Left colon (tissue), 2 donors: ENCODE data around the gene TRIM46. TPM values are rescaled to one million over a fixed set of nuclear protein-coding genes. Genes with fewer than 3 reads are reported as not detected.
A peak's percentile ranks its signal among the peaks of the same experiment; 100 is the strongest.

Source experiments
- ATAC-seq: fragments of 200-7000 bp; cut with Tn5 transposase; one replicate; pipeline ENCODE4 v1.9.1; 2020; ENCODE audit warnings: mild to moderate bottlenecking, moderate library complexity
- DNase-seq, 2 donors: peaks; one replicate each; pipeline ENCODE4 v3.0.0-alpha.2; 2020
- intact Hi-C, 2 donors: fragments of 100-400 bp; cut with DNase I in 1 of 2; cut with micrococcal nuclease in 1 of 2; formaldehyde crosslinking; loops; one replicate each; pipeline versions ENCODE4 v1.11.2 to v1.14.0; 2022; cut with DNase I, micrococcal nuclease
- total RNA-seq, 2 donors: library from RNA; stranded (reverse); fragmentation: NEBNext Ultra II Directional; extraction: Animal tissue kit (Norgen Biotek cat#: 25700); gene quantifications; one replicate each; pipeline ENCODE4 v1.2.1, GENCODE V29; 2021
- donor health status: DM: no; HTN: no; CAD: no.
- donor health status: DM: yes; HTN: yes; CAD: no.

Gene TRIM46
- total RNA-seq, 2 donors from 2014 or later = 0.28 to 0.52 TPM

DNA sequence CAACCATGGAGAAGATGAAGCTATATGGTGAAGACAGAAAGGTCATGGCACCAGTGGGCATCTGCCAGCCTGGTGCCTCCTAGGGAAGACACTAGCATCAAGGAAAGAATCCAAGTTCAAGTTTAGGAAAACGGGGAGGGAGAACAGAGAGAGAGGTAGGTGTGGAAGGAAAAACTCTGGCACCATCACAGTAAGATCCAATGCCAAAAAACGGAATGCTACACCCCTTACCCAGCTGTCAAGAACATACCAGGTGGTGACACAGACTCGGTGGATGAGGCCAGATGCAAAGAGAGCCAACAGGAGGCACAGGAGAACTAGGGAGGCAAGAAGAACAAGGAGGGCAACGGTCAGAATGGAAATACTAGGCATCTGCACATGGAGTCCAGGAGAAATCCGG lies 4.1 kb upstream of the TRIM46 start:
- ATAC-seq = no peak
- intact Hi-C loops = loop anchor here in 1 of 2 donors (2.0 kb wide), 1 partner anchor 79 kb away; no protein-coding TSS in a partner anchor
- DNase-seq = no peak

DNA sequence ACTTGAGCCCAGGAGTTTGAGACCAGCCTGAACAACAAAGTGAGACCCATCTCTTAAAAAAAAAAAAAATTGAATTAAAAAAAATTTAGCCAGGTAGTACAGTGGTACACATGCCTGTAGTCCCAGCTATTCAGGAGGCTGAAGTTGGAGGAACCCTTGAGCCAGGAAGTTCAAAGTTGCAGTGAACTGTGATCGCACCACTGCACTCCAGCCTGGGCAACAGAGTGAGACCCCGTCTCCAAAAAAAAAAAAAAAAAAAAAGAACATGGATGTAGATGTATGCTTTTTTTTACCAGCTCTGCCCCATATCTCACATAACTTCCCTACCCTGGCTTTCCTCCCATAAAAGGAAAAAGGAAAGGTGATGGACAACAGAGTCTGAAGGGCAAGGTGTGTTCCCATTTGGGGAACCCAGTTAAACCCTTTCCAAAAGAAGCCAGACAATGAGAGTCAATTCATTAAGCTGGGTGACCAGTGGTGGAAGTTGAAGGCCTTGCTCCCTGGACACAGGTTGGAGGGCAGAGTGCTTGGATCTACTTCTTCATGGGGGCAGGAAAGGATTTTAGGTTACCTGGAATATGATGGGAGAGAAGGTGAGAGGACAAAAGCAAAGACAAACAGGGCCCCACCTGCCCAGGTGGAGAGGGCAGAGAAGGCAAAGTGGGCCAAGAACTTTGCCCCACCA lies 3.4 kb upstream of the TRIM46 start:
- intact Hi-C loops = loop anchor here in 1 of 2 donors (5.0 kb wide), 1 partner anchor 78 kb away; no protein-coding TSS in a partner anchor
- DNase-seq (no peak), ATAC-seq (no peak)

DNA sequence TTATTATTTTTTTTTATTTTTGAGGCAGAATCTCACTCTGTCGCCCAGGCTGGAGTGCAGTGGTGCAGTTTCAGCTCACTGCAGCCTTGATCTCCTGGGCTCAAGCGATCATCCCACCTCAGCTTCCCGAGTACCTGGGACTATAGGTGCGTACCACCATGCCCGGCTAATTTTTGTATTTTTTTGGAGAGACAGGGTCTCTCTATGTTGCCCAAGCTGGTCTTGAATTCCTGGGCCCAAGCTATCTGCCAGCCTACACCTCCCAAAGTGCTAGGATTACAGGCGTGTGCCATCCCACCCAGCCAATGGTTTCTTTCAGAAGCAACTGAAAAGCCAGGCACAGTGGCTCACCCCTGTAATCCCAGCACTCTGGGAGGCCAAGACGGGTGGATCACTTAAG lies 2.8 kb upstream of the TRIM46 start:
- DNase-seq = no peak
- ATAC-seq = no peak
- intact Hi-C loops = loop anchor here in 1 of 2 donors (5.0 kb wide), 1 partner anchor 79 kb away; no protein-coding TSS in a partner anchor

DNA sequence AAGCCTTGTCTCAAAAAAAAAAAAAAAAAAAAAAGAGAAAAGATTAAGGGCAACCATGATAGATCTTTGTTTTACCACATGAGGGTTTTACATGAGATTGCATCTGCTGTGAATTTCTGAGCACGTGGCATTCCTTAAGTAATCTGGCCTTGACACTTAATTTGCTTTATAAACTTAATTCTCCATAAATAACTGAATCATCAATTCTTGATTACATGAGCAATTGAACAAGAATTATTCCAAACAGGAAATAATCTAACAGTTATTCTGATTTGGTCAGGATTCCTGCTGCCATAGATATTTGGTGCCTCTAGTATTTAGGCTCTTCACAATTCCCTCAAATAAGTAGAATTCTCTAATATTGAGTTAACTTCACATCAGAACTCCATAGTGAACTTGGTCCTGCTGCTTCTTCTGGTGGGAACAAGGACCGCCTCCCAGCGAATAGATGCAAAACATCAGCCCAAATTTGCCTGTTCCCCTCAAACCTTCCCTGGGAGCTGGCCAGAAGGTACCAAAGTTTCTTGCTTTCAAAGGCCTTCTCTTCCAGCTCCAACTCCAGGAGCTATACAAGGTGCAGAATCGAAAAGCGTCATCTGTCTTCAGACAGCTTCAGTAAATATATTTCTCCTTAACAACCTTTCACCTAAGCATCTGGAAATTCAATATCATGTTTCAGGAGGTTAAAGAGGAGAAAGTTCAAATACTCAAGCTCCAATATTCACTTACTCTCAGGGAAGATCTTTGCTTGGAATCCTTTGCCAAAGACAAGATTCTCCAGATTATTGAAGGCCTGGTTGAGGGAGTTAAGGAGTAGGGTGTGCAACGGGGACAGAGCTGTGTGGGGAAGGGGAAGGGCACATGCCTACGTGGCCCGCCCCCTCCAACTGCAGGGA lies 1.6 kb upstream of the TRIM46 start:
- intact Hi-C loops = loop anchor here in 1 of 2 donors (5.0 kb wide), 1 partner anchor 80 kb away; no protein-coding TSS in a partner anchor
- ATAC-seq (peak; percentile 17), DNase-seq (no peak)

DNA sequence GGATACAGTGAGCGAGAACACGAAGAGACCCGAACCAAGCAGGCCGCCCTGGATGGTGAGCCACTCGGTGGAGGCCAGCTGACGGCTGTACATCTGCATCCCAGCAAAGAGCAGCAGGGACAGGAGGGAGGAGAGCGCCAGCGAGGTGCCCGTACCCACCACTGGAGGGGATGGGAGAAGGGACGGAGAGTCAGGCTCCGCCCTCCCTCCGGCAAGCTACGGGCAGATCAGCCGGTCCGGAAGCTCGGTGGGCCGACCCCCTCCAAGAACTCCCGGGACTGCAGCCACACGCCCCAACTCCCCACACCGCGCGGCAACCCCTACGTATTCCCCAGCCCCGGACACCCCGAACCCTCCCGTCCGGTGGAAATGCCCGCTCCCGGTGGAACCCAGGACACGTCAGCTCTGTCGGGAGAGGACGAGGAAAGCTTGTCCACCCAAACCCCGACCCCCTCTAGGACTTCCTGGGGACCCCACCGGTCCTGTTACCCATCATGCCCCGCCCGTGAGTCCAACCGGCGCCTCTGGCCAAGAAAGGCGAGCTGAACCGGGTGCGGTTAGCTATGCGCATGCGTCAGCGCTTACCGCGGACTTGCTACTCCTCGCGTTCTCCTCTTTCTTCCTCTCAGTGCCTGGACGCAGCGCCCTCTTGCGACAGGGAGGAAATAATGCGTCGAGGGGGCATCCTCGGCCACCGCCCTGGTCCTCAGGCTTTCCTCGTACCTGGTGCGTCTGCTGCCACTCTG lies 744 bp upstream of the TRIM46 start, which contains the start of gene KRTCAP2:
Gene KRTCAP2 (minus strand): TSS at position 573 of the 746 bp plus-strand sequence. CDS start 80 bp downstream, at position 493.
- ATAC-seq = peak; percentile 76
- intact Hi-C loops = loop anchor here in 1 of 2 donors (5.0 kb wide), 1 partner anchor 81 kb away; no protein-coding TSS in a partner anchor

DNA sequence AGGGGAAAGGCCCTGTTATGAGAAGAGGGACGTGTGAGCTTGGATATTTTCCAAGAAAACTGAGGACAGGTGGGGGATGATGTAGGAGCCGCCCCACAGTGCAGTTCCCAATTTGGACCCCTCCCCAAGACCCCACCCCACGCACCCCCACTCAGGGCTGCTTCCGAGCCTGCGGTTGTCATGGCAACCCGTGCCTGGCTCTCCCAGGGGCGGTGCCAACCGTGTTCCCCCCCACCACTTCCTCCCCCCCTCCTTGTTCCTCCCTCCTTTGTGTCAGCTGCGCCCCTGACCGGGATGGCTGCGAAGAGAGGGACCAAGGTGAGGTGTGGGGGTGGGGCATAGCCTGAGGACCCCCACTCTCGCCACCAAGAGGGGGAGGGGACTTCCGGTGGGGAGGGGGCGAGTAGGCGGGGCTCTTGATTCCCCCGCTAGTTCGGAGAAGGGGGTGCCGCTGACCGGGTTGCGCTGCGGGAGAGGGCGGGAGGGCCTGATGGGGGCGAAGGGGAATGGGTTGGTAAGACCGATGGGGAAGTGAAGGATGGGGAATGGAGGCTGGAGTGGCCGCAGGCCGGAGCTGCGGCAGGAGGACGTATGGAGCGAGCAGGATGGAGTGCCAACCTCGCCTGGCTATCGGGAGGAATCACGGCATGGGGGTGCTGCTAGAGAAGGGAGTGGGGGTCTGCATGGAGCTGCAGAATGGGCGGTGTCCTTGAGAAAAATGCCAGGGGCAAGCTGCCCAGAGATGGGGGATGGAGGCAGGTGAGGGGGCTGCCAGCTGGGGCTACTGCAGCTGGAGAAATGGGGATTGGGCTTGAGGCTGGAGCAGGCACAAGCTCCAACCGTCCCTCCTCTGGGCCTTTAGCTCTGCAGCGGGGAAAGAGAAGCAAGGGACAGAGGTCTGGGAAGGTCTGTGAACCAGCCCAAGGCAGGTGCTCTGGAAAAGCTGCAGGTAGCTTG lies 953 bp downstream of the TRIM46 start:
- DNase-seq (peak; percentile 35 to 48), ATAC-seq (no peak)
- intact Hi-C loops = loop anchor here in 1 of 2 donors (5.0 kb wide), 1 partner anchor 82 kb away; no protein-coding TSS in a partner anchor

More for the DNA sequence above, 744 bp upstream of the TRIM46 start, which contains the start of gene KRTCAP2:
- DNase-seq = peak; percentile 94 to 96

DNA sequence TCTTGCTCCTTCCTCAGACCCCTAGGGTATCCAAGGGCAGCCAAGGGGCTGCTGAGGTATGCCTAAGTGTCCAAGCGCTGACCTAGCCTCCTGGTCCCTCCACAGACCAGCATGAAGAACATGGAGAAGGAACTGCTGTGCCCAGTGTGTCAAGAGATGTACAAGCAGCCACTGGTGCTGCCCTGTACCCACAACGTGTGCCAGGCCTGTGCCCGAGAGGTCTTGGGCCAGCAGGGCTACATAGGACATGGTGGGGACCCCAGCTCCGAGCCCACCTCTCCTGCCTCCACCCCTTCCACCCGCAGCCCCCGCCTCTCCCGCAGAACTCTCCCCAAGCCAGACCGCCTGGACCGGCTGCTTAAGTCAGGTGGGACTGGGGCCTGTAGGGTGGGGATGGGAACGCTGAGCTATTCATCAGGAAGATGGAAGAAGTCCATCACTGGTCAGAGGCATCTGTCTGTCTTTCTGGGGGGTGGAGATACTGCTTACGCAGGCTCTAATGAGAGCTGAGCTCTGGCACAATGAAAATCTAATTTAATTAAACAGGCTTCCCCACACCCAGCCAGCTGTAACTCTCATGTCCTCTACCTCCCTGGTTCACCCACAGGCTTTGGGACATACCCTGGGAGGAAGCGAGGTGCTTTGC lies 1.8 kb downstream of the TRIM46 start:
- DNase-seq = peak in 1 of 2 donors; percentile 32
- intact Hi-C loops = no loop called here
- no peak for ATAC-seq

DNA sequence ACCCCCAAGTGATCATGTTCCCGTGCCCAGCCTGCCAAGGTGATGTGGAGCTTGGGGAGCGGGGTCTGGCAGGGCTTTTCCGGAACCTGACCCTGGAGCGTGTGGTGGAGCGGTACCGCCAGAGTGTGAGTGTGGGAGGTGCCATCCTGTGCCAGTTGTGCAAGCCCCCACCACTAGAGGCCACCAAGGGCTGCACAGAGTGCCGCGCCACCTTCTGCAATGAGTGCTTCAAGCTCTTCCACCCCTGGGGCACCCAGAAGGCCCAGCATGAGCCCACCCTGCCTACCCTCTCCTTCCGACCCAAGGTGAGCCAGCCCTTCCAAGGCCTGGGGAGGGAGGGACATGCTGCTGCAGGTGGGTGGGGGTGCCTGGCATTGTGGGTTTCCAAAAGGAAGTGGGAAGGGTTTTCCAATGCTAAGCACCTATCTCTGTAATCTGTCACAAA lies 2.3 kb downstream of the TRIM46 start:
- ATAC-seq (peak; percentile 13), DNase-seq (peak; percentile 32 to 46)
- intact Hi-C loops = no loop called here

DNA sequence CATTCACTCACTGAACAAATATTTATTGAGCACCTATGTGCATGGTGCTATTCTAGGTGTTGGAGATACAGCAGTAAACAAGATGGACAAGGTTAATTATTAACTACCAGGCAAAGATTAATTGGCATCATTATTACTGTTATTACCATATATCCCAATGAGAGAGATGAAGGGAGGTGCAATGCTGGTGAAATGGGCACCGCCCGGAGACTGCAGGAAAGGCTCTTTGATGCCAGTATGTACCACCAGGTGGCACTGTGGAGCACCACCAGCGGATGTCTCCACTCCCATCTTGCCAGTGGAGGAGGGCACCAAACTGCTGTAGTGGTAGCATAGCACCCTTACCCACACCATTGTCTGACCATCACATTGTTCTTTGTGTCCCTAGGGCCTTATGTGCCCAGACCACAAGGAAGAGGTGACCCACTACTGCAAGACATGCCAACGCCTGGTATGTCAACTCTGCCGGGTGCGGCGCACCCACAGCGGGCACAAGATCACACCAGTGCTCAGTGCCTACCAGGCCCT lies 3.0 kb downstream of the TRIM46 start:
- ATAC-seq (peak; percentile 62), DNase-seq (peak; percentile 79 to 94)
- intact Hi-C loops = no loop called here

DNA sequence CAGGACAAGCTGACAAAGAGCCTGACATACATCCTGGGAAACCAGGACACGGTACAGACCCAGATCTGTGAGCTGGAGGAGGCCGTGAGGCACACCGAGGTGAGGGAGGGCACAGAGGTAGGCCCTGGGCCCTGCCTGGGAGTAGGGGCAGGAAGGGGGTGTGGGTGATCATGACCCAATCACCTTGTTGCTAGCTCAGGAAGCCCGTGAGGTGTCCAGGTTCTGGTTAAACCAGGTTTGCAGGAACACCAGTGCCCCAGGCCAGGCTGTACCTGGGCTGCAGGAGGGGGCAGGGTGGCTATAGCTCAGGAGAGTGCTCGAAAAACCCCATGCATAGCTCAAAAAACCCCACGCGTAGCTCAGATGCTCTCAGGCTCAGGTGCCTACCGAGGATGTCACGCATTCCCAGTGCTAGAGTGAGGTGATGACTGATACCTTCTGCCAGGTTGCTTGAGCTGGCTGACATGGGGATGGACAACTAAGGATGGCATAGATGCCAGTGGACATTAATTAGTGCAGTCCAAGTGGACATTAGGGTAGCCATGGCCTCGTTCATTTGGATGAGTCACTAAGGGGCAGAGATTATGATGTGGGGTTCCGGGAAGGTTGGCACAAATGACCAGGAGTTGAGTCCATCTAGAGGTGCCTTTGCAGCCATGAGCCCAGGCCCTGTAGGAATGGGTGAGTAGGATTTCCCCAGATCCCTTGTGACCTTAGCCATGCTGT lies 3.7 kb downstream of the TRIM46 start:
- DNase-seq (peak in 1 of 2 donors; percentile 25), ATAC-seq (no peak)
- intact Hi-C loops = no loop called here

DNA sequence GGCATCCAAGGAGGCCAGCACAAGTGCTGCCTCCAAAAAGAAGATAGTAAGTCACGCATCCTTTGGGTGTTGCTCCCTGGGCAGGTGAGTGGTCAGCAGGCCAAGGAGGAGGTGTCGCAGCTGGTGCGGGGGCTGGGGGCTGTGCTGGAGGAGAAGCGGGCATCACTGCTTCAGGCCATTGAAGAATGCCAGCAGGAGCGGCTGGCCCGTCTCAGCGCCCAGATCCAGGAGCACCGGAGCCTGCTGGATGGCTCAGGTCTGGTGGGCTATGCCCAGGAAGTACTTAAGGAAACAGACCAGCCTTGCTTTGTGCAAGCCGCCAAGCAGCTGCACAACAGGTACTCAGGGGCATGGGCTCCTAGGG lies 4.3 kb downstream of the TRIM46 start:
- intact Hi-C loops = no loop called here
- DNase-seq = no peak
- ATAC-seq = no peak

DNA sequence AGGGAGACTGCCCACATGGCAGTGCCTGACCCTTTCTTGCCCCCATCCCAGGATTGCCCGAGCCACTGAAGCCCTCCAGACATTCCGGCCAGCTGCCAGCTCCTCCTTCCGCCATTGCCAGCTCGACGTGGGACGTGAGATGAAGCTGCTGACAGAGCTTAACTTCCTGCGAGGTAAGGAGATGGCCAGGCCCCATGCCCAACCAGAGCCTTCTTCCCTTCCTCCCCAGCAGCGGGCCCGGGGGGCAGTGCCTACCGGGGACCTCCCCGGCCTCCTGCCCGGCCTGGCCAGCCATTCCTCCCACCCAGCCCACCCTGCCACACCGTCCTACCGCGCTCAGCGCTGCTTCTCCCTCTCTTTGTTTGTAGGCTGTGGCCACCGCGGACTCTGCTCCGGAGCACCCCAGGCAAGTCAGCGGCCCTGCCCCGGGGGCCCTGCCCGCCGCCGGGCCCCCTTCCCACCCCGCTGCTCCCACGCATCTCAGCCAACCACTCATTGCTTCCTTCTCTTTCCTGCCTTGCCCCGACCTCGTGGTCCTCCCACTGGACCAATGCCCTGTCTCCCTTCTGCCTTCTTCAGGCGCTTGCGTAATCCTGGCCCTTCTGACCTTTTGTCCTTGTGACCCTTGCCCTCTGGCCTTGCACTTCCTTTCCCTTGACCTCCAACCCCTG lies 4.9 kb downstream of the TRIM46 start:
- intact Hi-C loops = no loop called here
- ATAC-seq (no peak), DNase-seq (no peak)

DNA sequence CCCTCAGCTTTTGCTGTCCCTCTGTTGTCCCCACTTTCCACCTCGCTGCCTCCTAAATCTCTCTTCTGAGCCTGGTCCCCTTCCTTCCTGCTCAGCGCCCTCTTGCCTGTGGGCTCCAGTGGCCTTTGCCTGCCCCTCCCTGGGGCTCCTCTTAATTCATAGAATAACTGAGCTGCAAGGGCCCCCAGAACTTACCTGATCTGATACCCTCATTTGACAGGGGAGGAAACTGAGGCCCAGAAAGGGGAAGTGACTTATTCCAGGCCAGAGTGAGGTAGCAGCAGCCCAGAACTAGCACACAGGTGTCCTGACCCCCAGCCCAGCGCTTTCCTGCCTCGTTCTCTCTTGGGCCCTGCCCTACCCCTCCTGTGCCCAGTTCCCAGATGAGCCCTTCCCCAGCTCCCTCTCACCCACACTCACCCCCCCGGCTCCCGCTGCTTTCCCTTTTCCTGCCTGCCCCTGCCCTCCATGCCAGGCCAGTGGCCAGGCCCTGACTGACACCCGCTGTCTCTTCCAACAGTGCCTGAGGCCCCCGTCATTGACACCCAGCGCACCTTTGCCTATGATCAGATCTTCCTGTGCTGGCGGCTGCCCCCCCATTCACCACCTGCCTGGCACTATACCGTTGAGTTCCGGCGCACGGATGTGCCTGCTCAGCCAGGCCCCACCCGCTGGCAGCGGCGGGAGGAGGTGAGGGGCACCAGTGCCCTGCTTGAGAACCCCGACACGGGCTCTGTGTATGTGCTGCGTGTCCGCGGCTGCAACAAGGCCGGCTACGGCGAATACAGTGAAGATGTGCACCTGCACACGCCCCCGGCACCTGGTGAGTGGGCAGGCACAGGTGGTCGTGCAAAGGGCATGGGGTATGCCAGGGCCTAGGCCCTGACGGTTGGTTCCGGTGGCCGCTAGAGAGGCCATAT lies 5.7 kb downstream of the TRIM46 start:
- ATAC-seq (no peak), DNase-seq (no peak)
- intact Hi-C loops = no loop called here

DNA sequence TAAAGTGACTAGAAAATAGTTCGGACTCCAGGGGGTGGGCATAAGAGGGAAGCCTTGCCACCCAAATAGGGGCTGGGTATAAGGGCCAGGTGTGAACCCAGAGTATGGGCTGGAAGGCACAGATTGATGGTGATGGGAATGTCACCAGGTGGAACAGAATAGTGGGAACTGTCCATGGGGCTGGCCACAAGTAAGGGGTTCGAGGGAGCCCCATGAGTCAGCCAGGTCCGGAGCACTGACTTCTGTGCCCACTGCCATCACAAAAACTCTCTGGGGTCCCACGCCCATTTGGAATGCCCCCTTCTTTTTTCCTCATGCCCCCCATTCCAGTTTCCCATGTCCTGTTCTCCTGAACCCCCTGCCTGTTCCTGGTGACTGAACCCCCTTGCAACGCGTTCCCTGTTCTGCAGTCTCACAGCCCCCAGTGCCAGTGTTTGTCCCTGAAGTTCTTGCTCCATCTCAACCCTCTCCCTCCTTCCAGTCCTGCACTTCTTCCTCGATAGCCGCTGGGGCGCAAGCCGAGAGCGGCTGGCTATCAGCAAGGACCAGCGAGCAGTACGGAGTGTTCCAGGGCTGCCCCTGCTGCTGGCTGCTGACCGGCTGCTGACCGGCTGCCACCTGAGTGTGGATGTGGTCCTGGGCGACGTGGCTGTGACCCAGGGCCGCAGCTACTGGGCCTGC lies 7.9 kb downstream of the TRIM46 start:
- ATAC-seq (no peak), DNase-seq (peak in 1 of 2 donors; percentile 24)
- intact Hi-C loops = no loop called here
